Glomerular visceral epithelial cell (primary cell): ENCODE measurements around the gene SELPLG.
"Not testable (repeated sequence)": the region's sequence is repeated elsewhere in the genome, so short reads cannot be mapped to it uniquely, and the experiment has no call there.

ENCODE experiments used
- DNase-seq: peaks from one replicate; pipeline ENCODE4 v3.0.0-alpha.2; 2016; ENCODE audit errors: extremely low spot score

SELPLG gene

DNA sequence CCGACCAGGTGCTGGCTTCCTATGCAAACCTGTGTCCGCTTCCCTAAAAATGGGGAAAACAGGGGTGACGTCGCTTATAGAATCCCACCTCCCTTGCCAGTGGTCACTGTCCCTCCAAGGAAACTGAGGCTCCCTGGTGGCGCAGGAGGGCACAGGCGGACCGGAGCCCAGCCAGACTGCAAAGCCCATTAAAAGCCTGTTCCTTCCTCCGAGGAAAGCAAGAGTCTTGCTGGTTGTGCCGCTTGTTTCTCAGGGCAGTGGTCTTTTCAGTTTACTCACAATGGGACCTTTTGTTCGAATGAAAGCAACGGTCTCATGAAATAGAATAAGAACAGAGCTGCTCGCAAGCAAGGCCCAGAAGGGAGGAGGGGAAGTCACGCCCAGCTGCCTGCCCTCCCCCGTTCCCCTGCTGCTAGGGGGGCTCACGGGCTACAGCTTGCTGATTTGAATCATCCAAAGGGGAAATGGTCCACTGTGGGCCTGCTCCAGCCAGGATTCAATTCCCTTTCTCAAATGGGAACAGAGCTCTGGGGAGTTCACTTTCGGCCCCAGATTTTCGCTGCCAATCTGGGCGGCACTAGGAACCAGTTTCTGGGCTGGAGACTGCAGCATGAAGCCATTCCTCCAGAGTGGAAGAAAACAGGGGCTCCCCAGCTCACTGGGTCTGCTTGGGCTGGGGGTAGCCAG is 4.6 kb upstream of the SELPLG start:
- no peak for DNase-seq

DNA sequence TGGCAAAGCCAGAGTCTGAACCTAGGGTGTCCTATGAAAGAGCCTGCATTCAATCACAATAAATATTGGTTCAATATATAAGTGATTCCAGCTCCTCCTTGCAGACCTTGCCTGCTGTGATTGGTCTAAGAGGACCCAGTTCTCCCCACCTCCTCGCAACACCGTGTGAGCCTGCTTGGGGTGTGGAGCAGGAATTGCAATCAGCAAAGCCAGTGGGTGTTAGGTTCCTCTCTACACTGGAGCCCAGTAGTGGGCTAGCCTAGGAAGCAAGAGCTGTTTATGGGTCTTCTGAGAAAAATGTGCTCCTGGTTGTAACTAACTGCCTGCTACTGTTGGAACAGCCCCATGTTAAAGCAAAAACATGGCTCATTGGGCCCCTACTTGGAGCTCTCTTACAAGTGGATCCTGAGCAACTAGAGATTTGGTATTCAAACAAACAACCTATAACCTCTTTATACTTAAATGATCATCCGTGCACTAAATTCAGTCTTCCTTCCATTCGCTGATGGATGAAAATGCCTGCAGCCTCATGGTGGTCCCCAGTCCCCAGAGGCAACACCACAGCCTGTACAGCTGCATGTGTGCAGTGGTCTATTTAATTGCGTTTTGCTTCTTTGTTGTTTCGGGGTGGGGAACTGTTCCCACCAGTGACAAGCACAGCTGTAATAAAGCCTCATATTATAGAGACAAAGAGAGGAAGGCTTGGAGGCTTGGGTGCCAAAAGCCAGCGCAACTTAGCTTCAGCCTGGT is 3.7 kb upstream of the SELPLG start:
- no peak for DNase-seq

DNA sequence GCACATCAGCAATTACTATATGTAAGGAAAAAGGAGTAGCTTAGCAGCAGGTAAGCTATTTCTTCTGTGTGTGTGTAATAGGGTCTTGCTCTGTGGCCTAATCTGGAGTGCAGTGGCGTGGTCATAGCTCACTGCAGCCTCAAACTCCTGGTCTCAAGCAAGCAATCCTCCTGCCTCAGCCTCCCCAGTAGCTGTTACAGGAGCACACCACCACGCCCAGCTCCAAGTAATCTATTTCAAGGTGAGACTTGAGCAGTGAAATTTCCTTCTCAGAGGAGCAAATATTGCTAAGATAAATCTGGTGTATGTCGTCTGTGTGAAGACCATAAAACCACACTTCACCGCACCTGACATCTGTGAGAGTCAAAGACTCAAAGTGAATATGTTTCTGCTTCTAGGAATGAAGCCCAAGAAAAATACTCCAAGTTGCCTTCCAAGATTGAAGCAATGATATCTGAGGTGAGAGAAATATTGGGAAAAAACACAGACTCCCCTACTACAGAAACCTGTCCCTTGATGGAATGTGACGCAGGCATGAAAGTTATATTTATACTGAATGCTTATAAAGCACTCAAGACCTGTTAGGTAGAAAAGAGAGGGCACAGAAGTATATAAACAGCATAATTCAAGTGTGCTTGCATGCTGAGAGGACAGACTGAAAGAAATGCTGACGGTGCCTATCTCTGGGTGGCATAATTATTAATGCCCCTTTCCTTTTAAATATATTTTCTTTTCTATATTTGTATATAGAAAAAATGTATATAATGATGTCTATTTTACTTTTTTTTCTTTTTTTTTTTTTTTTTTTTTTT is 2.5 kb upstream of the SELPLG start:
- DNase-seq: no peak

DNA sequence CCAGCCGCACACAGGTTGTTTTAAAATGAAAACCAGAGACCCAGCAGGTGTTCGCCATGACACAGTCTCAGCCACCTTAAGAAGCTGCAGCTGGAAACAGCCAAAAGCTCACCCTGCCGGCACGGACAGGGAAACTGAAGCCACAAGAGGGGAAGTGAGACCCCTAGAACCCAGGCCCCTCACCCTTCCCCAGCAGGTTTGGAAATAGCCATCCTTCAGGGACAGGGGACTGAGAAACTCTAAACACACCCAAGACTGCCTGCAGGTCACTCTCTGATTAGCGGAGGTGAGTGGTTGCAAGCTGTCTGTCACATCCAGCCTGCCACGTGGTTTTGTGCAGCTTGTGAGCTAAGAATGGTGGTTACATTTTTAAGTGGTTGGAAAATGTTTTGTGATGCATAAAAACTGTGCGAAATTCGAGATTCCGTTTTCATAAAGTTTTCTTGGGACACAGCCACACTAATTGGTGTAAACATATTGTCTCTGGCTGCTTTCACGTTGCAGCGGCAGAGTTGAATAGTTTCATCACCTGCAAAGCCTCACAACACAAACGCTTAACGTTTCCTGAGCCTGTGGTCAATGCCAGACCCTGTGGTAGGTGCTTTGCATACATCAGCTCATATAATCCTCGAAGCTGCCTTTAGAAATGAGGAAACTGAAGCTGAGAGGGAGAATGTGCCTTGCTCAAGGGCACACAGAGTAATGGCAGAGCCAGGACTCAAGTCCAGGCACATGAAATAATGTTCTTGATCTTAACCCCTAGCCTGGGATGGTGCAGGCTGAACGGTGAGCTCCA is 1.7 kb upstream of the SELPLG start:
- DNase-seq: peak; percentile 39

DNA sequence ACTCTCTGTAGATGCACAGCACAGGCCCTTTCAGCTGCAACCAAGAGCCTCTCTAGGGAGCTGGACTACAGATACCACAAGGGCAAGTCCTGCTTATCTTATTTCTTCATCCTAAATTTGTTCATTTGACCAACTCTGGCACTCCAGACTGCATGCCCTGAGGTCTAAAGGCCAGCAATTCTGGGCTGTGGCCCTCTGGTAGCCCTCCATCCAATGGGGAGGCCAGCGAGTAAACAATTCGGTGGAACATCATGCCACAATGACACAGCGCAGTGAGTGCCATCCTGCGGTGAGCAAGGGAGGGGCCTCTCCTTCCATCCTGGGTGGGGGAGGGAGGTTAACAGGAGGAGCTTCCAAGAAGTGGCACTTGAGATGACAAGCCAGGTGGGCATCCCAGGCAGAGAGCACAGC is 652 bp upstream of the SELPLG start:
- DNase-seq: no peak

DNA sequence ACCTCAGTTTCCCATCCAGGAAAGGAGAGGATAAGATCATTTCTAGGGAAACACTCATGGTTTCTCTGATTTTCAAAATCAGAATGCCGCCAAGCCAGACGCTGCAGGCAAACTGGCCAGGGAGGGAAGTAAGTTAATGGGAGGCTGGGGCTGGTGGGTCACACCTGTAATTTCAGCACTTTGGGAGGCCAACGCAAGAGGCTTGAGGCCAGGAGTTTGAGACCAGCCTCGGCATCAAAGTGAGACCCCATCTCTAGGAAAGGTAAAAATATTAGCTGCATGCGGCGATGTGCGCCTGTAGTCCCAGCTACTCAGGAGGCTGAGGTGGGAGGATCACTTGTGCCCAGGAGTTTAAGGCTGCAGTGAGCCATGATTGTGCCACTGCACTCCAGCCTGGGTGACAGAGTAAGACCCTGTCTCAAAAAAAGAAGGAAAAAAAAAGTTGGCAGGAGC is 587 bp downstream of the SELPLG start:
- no peak for DNase-seq

DNA sequence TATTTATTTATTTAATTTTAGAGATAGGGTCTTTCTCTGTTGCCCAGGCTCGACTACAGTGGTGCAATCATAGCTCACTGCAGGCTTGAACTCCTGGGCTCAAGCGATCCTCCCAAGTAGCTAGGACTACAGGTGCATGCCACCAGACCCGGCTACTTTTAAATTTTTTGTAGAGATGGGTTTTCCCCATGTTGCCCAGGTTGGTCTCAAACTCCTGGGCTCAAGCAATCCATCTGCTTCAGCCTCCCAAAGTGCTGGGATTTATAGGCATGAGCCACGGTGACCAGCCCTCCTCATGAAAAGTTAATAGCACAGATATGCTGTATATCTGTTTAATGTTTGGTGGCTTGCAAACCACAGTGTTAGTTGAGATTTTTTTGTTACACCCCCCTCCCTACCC is 2.4 kb downstream of the SELPLG start:
- not testable (repeated sequence) for DNase-seq

DNA sequence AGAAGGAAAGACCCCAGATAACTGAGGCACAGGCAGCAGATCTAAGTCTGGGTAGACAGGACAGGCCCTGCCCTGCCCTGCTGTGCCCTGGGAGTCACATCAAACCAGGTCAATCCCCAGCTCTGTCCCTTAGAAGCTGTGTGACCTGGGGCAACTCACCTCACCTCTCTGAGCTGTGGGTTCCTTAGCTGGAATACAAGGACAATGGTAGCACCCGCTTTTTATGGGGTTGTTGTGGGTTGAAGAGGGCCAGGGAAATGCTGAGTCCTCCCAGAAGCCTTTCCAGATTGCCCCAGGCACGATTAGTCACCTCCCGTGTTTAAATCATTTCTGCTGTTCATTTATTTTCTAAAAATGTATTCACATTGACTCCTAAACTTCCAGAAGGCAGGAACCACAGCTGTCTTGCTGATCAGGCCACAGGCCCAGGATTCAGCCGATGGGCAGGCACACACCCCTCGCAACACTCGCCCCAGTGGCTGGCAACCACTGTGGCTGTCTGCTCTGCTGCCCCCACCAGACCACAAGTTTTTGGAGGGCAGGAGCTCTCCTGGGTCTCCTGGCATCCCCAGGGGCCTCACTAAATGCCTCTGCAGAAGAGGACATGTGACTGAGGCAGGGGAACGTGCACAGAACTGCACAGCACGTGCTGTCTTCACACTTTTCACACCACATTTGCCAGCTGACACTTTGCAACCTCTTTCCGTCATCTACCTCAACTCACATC is 3.0 kb downstream of the SELPLG start:
- DNase-seq: peak; percentile 48

DNA sequence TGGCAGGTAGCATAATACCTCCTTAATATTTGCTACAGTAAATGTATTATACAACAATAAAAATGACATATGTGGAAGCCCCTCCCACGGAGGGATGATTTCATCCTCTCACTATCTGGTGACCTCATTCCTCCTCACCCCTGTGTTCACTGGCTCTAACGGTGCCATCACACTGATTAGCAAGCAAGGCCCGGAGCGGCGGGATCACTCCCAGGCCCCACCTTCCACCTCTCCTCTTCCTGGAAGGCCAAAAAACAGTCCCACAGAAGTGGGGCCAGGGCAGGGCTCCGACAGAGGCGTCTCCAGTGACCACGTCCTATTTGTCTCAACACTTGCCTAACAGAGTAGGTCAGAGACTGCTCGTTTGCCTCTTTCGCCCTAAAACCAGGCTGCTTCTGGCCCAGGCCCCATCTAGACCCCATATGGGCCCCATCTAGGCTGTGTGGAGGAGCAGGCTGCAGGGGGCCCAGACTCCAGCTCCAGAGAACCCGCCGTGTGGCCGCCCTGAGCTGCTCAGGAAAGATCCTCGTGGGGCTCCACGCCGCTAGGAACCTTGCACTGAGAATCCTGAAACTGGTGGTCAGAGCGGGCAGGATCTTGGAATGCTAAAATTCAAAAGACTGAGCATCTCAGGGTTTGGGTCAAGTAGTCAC is 3.7 kb downstream of the SELPLG start:
- DNase-seq: peak; percentile 80

DNA sequence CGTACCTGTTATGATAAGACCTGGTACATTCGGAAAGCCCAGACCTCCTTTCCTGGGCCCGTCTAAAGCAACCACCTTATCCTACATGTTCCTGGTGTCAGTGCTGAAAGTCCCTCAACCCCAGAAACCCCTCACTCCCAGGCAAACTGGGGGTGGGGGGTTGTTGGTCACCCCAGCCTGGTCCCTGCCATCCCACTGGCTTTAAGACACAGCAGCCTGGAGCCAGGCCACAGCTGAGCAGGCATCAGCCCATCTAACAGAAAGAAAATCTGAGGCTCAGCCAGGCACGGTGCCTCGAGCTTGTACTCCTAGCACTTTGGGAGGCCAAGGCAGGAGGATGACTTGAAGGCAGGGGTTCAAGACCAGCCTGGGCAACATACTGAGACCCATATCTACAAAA is 4.5 kb downstream of the SELPLG start:
- no peak for DNase-seq

DNA sequence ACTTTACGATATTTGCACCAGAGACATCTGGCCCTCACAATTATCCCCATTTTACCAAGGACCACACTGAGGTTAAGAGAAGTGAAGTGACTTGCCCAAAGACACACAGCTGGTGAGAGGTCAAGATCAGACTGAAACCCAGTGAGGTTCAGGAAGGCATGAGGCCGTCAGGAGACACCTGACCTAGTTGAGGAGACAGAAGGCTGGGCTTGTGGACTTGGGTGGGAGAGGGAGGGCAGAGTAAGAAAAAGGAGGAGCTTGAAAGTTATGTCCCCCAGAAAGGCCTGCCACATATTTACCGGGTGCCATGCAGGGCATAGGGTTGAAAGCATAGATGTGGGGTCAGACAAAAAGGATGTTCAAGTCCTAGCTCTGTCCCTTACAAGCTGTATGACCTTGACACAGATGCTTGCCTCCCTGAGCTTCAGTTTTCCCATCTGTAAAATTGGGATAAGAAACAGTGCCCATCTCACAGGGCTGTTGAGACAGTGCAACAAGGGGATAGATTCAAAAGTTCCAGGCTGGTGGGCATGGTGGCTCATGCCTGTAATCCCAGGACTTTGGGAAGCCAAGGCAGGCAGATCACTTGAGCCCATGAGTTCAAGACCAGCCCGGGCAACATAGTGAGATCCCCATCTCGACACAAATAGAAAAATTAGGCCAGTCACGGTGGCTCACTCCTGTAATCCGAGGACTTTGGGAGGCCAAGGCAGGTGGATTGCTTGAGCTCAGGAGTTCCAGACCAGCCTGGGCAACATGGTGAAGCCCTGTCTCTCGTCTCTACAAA is 6.4 kb downstream of the SELPLG start:
- no peak for DNase-seq

DNA sequence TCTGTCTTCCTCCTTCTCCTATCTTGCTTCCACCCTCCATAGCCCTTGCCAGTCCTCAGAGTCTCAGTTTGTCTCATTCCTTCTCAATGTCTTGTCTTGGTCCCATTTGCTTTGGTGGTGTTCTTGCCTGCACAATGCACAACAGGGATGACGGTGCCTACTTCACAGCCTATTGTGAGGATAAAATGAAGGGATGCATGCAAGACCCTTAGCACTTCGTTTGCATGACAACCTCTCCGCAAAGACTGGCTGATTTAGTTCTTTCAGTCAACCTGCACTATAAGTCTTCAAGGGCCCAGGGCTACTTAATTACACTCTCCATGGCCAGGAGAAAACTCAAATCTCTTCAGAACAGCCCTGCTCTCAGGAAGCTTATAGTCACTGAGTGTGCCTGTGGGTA is 8.5 kb downstream of the SELPLG start:
- no peak for DNase-seq

DNA sequence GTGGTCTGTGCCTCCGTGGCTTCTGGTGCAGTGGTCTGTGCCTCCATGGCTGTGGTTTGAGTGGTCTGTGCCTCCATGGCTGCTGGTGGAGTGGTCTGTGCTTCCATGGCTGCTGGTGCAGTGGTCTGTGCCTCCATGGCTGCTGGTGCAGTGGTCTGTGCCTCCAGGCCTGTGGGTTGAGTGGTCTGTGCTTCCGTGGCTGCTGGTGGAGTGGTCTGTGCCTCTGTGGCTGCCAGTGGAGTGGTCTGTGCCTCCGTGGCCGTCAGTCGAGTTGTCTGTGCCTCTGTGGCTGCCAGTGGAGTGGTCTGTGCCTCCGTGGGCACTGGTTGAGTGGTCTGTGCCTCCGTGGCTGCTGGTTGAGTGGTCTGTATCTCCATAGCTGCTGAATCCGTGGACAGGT is 10.1 kb downstream of the SELPLG start:
- no peak for DNase-seq

DNA sequence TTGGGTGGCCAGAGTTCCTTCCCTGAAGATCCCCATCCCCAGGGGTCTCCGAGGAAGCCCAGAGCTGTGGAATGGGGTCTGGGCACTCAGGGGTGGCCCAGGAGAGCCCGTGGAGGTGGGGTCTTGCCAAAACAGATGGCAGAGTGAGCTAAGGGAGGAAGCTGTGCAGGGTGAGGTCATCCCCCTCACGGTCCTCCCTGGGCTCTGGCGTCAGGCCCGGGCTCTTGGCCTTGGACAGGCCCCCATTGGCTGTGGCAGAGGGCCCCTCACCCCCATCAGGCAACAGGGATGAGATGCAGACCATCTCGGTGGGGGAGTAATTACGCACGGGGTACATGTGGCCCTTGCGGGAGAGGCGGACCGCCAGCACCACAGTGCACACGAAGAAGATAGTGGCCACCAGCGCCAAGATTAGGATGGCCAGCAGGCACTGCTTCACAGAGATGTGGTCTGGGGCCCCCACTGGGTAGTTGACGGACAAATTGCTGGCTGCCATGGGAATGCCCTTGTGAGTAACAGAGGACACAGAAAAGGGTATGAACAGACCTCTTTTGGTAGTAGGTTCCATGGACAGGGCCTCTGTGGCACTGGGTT is 10.7 kb downstream of the SELPLG start:
- no peak for DNase-seq

DNA sequence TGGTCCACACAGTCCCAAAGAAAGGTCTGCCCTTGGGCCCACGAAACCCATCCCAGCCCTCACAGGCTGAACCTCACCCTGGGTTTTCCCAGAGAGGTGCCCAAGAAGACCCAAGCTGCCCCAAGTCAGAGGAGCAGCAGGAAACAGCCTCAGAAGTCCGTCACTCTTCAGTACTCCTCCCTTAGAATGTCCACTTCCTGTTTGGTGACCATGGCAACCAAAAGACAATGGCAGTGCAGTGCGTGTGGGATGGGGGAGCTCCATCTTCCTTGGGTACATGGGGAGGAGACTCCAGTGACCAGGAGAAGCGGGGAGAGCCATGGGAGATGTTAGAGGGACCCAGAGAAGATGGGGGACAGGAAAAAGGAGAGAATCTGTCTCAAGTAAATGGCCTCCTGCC is 11.3 kb downstream of the SELPLG start:
- DNase-seq: peak; percentile 61

DNA sequence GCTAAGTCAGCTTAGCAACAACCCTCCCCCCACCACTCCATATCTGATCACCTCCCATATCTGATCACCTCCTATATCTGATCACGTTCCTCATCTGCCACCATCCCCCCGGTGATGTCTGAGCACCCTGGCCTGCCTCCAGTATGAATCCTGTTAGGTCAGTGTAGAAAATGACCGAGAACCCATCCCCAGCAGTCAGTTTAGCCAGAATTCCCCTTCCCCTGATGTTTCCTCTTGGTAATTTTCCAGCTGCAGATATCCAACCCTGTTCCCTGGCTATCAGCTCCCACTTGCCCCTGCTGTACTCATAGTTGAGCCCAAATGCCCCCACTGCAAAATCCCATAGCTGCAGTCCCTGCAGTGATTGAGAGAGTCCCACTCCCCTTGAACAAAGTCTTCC is 12.5 kb downstream of the SELPLG start:
- no peak for DNase-seq

DNA sequence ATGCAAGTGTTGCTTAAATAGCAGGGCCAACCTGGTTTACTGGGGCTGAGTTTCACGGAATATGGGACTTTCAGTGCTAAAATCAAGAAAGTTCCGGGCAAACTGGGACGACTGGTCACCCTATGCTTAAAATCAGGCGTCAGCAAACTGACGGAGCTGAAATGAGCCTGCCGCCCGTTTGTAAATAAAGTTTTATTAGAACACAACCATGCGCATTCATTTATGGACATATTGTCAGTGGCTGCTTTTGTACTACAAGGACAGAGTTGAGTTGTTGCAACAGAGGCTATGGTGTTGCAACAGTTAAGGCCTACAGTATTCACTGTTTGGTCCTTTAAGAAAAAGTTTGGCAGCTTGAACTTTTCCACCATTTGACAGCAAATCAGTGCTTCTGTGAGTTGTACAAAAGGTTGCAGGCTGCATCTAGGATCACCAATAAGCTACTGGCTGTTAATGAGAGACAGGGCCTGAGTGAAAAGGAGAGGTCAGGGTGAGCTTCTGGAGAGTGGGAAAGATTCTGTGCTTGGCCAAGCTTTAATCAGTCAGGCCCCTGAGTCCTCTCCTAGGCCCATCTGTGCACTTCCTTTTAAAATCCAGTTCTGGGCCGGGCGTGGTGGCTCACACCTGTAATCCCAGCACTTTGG is 13.3 kb downstream of the SELPLG start:
- no peak for DNase-seq

DNA sequence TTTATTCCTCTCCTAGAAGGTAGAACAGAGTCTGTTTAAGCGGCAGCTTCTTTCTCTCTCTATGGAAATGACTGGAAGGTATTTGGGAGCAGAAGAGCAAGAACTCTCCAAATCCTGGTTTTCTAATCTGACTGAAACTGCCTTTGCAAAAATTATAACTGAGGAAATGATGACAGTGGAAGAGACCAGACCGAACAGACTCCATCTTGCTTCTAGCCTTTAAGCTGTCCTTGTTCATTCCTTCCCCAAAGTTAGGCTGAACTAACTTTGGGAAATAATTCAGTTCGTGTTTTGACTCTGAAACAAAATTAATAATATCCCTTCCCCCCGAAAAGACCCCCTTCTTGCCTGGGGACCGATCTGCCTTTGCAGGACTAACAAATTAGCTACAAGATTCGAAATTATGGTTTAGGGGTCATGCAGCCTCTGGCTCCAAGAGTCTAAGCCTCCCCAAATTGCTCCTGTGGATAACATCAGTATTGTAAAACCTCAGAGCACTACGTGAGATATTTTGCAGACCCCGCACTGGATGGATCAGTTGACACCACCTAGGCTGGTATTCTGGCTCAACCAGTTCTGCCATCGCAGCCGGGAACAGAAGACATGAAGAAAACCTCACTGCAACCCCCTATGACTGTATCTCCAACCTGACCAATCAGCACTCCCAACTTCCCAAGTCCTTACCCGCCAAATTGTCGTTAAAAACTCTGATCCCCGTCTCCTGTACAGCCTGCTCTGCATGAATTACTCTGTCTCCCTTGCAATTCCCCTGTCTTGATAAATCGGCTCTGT is 14.1 kb downstream of the SELPLG start:
- DNase-seq: no peak
